HCT116 (cell line): ENCODE results near the gene ZNF423. TPM values are rescaled to one million over a fixed set of nuclear protein-coding genes. Genes with fewer than 3 reads are reported as not detected.

Experiments used
- ATAC-seq: fragments of 200-7000 bp; cut with Tn5 transposase; 2 replicates; pipeline ENCODE4 v1.9.1; 2020; ENCODE audit warnings: mild to moderate bottlenecking, moderate library complexity
- BruUV-seq: library from RNA; stranded (reverse); fragments of 400-500 nt; replicated peaks from 2 replicates; lab custom pipeline; 2021; lab: Mats Ljungman, UMichigan
- CTCF ChIA-PET: fragments of 300-600 bp; sonication (Branson Sonifier 250); formaldehyde crosslinking; loops from one replicate; lab custom pipeline; 2021; ENCODE audit warnings: antibody characterized with exemption; lab: Charles Lee
- POLR2A ChIA-PET: fragments of 300-600, 350-600 bp; sonication (Branson Sonifier 250); formaldehyde crosslinking; loops from one replicate; lab custom pipeline; 2021; ENCODE audit warnings: antibody characterized with exemption; lab: Charles Lee
- RAD21 ChIA-PET, 2 experiments: fragments of 300-600 bp; sonication (Branson Sonifier 250); formaldehyde crosslinking; loops; one replicate each; lab custom pipeline; 2023; ENCODE audit warnings: low total read pairs in 2 of 2; ENCODE audit not compliant: uncharacterized antibody in 2 of 2, unreplicated experiment in 2 of 2, low non-redundant PET in 1 of 2; lab: Charles Lee
- DNase-seq: peaks from one replicate; pipeline ENCODE4 v3.0.0-alpha.2; 2010; ENCODE audit warnings: low read depth, low spot score
- H2AFZ ChIP-seq: fragments of 200-600 bp; shearing (Covaris generic), sonication (generic); 2 replicates; pipeline ENCODE4 v1.6.1; 2017; ENCODE audit warnings: low read depth, mixed run types, mixed read lengths, antibody characterized with exemption, low read length; ENCODE audit not compliant: poor library complexity, severe bottlenecking
- H3K27ac ChIP-seq: 2 replicates; pipeline ENCODE4 v1.5.1; 2012; ENCODE audit warnings: low read depth, low read length
- H3K27me3 ChIP-seq: fragments of 200-600 bp; sonication (generic); 2 replicates; pipeline ENCODE4 v1.6.1; 2016; ENCODE audit warnings: mixed run types, low read length, mixed read lengths; ENCODE audit not compliant: insufficient read depth
- H3K36me3 ChIP-seq, 2 experiments: fragments of 200-500 bp in 1 of 2; fragments of 200-600 bp in 1 of 2; sonication (Bioruptor generic) in 1 of 2; sonication (generic) in 1 of 2; 2 replicates each; pipeline versions ENCODE4 v1.5.1 to v1.6.1; 2014 to 2016; ENCODE audit warnings: low read length in 2 of 2, inconsistent platforms in 1 of 2, mixed read lengths in 1 of 2, mixed run types in 1 of 2; ENCODE audit not compliant: insufficient read depth in 2 of 2, control insufficient read depth in 1 of 2
- H3K4me1 ChIP-seq, 2 experiments: fragments of 200-600 bp in 1 of 2; sonication (generic) in 1 of 2; 2 replicates each; pipeline versions ENCODE4 v1.5.1 to v1.6.1; 2012 to 2017; ENCODE audit warnings: low read length in 2 of 2, inconsistent platforms in 1 of 2, mild to moderate bottlenecking in 1 of 2, mixed read lengths in 1 of 2, mixed run types in 1 of 2, moderate library complexity in 1 of 2; ENCODE audit not compliant: insufficient read depth in 2 of 2, control insufficient read depth in 1 of 2
- H3K4me2 ChIP-seq: fragments of 200-600 bp; sonication (generic); 2 replicates; pipeline ENCODE4 v1.6.1; 2017; ENCODE audit warnings: mixed run types, low read length, mixed read lengths
- H3K4me3 ChIP-seq, 2 experiments: fragments of 200-600 bp in 1 of 2; sonication (generic) in 1 of 2; replicated peaks in 1 of 2; 2 replicates each; pipeline ENCODE4 v1.5.1; 2011 to 2016; ENCODE audit warnings: low read length in 2 of 2, control low read depth in 1 of 2, low read depth in 1 of 2, mild to moderate bottlenecking in 1 of 2, mixed read lengths in 1 of 2, mixed run types in 1 of 2
- H3K79me2 ChIP-seq: fragments of 200-600 bp; sonication (generic); 2 replicates; pipeline ENCODE4 v1.6.1; 2017; ENCODE audit warnings: mild to moderate bottlenecking, mixed run types, low read length, moderate library complexity, mixed read lengths; ENCODE audit not compliant: insufficient read depth
- H3K9ac ChIP-seq: fragments of 200-600 bp; sonication (generic); 2 replicates; pipeline ENCODE4 v1.6.1; 2016; ENCODE audit warnings: low read length, mixed read lengths
- H3K9me2 ChIP-seq: fragments of 200-600 bp; sonication (generic), shearing (Covaris generic); 2 replicates; pipeline ENCODE4 v1.6.1; 2017; ENCODE audit warnings: mixed run types, mild to moderate bottlenecking, moderate library complexity; ENCODE audit not compliant: insufficient read depth
- H3K9me3 ChIP-seq, 2 experiments: fragments of 200-500 bp in 1 of 2; fragments of 200-600 bp in 1 of 2; sonication (Bioruptor generic) in 1 of 2; sonication (generic) in 1 of 2; 2 replicates each; pipeline ENCODE4 v1.6.1; 2014 to 2017; ENCODE audit warnings: low read length in 2 of 2, mixed read lengths in 2 of 2, inconsistent platforms in 1 of 2, low read depth in 1 of 2, mild to moderate bottlenecking in 1 of 2, mixed run types in 1 of 2, moderate library complexity in 1 of 2; ENCODE audit not compliant: control insufficient read depth in 1 of 2, insufficient read depth in 1 of 2
- H4K20me1 ChIP-seq: fragments of 200-600 bp; sonication (generic), shearing (Covaris generic); 2 replicates; pipeline ENCODE4 v1.6.1; 2017; ENCODE audit warnings: mixed run types, mild to moderate bottlenecking, moderate library complexity; ENCODE audit not compliant: insufficient read depth
- CBX3 ChIP-seq: IDR thresholded peaks from 2 replicates; pipeline ENCODE4 v1.6.1; 2012; ENCODE audit warnings: low read depth
- CTCF ChIP-seq, 3 experiments: fragments of 200-600 bp in 1 of 3; sonication (generic) in 1 of 3; IDR thresholded peaks in 2 of 3; conservative IDR thresholded peaks in 1 of 3; 2 replicates each; pipeline ENCODE4 v1.5.1; 2012 to 2017; ENCODE audit warnings: low read depth in 2 of 3, low read length in 2 of 3, antibody characterized with exemption in 1 of 3, borderline replicate concordance in 1 of 3, control low read depth in 1 of 3, mild to moderate bottlenecking in 1 of 3, mixed read lengths in 1 of 3, mixed run types in 1 of 3, moderate library complexity in 1 of 3; ENCODE audit not compliant: insufficient read depth in 1 of 3
- EGR1 ChIP-seq: IDR thresholded peaks from 2 replicates; pipeline ENCODE4 v1.6.1; 2012; ENCODE audit warnings: low read depth
- ELF1 ChIP-seq: IDR thresholded peaks from 2 replicates; pipeline ENCODE4 v1.6.1; 2012; ENCODE audit warnings: low read depth, borderline replicate concordance
- FOSL1 ChIP-seq: IDR thresholded peaks from 2 replicates; pipeline ENCODE4 v1.6.1; 2012; ENCODE audit warnings: low read depth
- JUND ChIP-seq: IDR thresholded peaks from 2 replicates; pipeline ENCODE4 v1.6.1; 2012
- RAD21 ChIP-seq: IDR thresholded peaks from 2 replicates; pipeline ENCODE4 v1.6.1; 2012; ENCODE audit warnings: low read depth, mild to moderate bottlenecking
- REST ChIP-seq: IDR thresholded peaks from 2 replicates; pipeline ENCODE4 v1.6.1; 2012; ENCODE audit warnings: low read depth
- SP1 ChIP-seq: IDR thresholded peaks from 2 replicates; pipeline ENCODE4 v1.6.1; 2012; ENCODE audit warnings: low read depth
- SRF ChIP-seq: IDR thresholded peaks from 2 replicates; pipeline ENCODE4 v1.6.1; 2012; ENCODE audit warnings: low read depth
- TCF7L2 ChIP-seq: IDR thresholded peaks from 2 replicates; pipeline ENCODE4 v1.7.0; 2011; ENCODE audit warnings: borderline replicate concordance, inconsistent platforms; ENCODE audit not compliant: insufficient read depth, insufficient read length; ENCODE audit errors: extremely low read depth
- YY1 ChIP-seq: IDR thresholded peaks from 2 replicates; pipeline ENCODE4 v1.6.1; 2011; ENCODE audit warnings: low read length, low read depth, moderate library complexity, mild to moderate bottlenecking; ENCODE audit not compliant: insufficient replicate concordance; ENCODE audit errors: extremely low read depth
- ZNF274 ChIP-seq: fragments of 200-500 bp; sonication (Bioruptor generic); IDR thresholded peaks from 2 replicates; pipeline ENCODE4 v1.6.1; 2014; ENCODE audit warnings: mild to moderate bottlenecking, low read depth, low read length, inconsistent platforms
- intact Hi-C: fragments of 100-400 bp; cut with micrococcal nuclease; formaldehyde crosslinking; loops from 2 replicates; pipeline ENCODE4 v1.10.0; 2022
- total RNA-seq: library from RNA; stranded (reverse); gene quantifications from one replicate; pipeline ENCODE4 v1.2.1, GENCODE V29; 2021; ENCODE audit not compliant: unreplicated experiment
- TF ChIP-seq, protein P1 (sequence below): IDR thresholded peaks from 2 replicates; pipeline ENCODE4 v1.6.1; 2011; ENCODE audit warnings: mild to moderate bottlenecking, low read length, moderate library complexity; ENCODE audit not compliant: insufficient replicate concordance; ENCODE audit errors: extremely low read depth

The ZNF423 gene
- total RNA-seq, 1 experiment from 2014 or later, result 0.22 TPM

DNA sequence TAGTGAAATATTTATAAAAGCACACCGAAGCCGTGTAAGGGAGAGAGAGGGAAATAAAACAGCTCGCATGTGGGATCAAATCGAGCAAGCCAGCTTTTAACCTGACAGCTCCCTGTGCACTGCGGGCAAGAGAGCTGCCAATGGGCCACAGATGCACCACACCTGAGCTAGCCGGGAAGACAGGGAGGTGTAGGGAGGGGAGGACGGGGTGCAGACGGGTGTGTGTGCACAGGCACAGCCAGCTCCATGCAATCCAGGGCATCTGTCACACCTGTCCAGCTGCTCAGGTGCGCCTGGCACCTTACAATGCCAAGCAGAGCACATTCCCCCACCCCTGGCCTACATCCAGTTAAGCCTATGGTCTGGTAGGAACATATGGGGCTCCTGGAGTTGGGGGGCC, 412.3 kb downstream of the ZNF423 start:
- Histone ChIP-seq H3K9ac (no peak overlapping the region), H3K4me1 (no peaks in the 10 kb centered on the region), H3K4me3 (no peak overlapping the region), H2AFZ (no peak overlapping the region), H3K9me3 (no peaks in the 10 kb centered on the region), H3K36me3 (no peaks in the 10 kb centered on the region), H3K79me2 (no peaks in the 10 kb centered on the region), H3K27me3 (peaks cover 69% of the 10 kb centered on the region), H3K9me2 (no peaks in the 10 kb centered on the region), H4K20me1 (no peaks in the 10 kb centered on the region), H3K4me2 (no peak overlapping the region), H3K27ac (no peak overlapping the region)
- ChIA-PET RAD21 (no interaction called here), CTCF (no interaction called here), POLR2A (no interaction called here)
- ATAC-seq (no peak), DNase-seq (no peak)
- BruUV-seq, result no TSS peak
- intact Hi-C loops, result no loop called here
- no peak for TF ChIP-seq RAD21
- TF ChIP-seq JUND, result no peak
- no peak for TF ChIP-seq EGR1
- TF ChIP-seq ZNF274, result no peak
- no peak for TF ChIP-seq ELF1
- TF ChIP-seq CBX3, result no peak
- TF ChIP-seq SP1, result no peak
- no peak for TF ChIP-seq SRF
- TF ChIP-seq YY1, result no peak
- no peak for TF ChIP-seq TCF7L2

DNA sequence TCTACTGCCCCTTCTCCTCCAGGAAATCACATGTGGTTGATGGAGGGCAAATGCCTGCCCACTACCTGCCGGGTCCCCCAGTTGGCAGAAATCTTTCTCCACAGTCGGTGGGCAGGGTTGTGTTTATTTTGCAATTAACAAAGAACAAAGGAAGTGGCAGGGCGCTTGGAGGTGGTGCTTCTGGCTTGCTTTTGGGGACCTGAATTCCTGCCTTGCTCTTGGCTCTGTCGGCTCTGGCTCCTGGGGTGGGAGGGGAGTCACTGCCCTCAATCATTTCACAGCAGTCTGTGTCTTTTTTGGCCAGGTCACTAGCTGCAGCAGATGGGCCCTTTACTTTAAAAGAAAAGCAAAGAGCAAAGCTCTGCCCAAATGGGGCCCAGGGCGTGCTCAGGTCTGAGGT, 413.1 kb downstream of the ZNF423 start:
- ChIA-PET POLR2A (no interaction called here), RAD21 (no interaction called here), CTCF (no interaction called here)
- Histone ChIP-seq H3K79me2 (no peaks in the 10 kb centered on the region), H3K36me3 (no peaks in the 10 kb centered on the region), H3K4me2 (no peak overlapping the region), H3K4me1 (no peaks in the 10 kb centered on the region), H2AFZ (no peak overlapping the region), H3K9ac (no peak overlapping the region), H3K9me2 (no peaks in the 10 kb centered on the region), H4K20me1 (no peaks in the 10 kb centered on the region), H3K4me3 (no peak overlapping the region), H3K27me3 (peaks cover 66% of the 10 kb centered on the region), H3K27ac (no peak overlapping the region), H3K9me3 (no peaks in the 10 kb centered on the region)
- intact Hi-C loops, result no loop called here
- DNase-seq (no peak), ATAC-seq (no peak)
- no TSS peak for BruUV-seq
- TF ChIP-seq JUND (no peak), ZNF274 (no peak), REST (no peak), FOSL1 (no peak), CTCF (IDR thresholded peaks at IDR 0.05 in 2 of 3, conservative IDR thresholded peaks at IDR 0.05 in 1 of 3; ENCODE audit: borderline replicate concordance in 1 of 3, insufficient read depth in 1 of 3, low read depth in 2 of 3, low read length in 2 of 3) (no peak), YY1 (no peak)
- TF ChIP-seq, protein P1, sequence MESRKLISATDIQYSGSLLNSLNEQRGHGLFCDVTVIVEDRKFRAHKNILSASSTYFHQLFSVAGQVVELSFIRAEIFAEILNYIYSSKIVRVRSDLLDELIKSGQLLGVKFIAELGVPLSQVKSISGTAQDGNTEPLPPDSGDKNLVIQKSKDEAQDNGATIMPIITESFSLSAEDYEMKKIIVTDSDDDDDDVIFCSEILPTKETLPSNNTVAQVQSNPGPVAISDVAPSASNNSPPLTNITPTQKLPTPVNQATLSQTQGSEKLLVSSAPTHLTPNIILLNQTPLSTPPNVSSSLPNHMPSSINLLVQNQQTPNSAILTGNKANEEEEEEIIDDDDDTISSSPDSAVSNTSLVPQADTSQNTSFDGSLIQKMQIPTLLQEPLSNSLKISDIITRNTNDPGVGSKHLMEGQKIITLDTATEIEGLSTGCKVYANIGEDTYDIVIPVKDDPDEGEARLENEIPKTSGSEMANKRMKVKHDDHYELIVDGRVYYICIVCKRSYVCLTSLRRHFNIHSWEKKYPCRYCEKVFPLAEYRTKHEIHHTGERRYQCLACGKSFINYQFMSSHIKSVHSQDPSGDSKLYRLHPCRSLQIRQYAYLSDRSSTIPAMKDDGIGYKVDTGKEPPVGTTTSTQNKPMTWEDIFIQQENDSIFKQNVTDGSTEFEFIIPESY, result no peak
